ENCODE data around the gene PLA2G4A. TPM values are rescaled to one million over a fixed set of nuclear protein-coding genes. Genes with fewer than 3 reads are reported as not detected.

The PLA2G4A gene
- total and polyA plus RNA-seq, 2 experiments from 2014 or later: 1.1 to 3.8 TPM

DNA sequence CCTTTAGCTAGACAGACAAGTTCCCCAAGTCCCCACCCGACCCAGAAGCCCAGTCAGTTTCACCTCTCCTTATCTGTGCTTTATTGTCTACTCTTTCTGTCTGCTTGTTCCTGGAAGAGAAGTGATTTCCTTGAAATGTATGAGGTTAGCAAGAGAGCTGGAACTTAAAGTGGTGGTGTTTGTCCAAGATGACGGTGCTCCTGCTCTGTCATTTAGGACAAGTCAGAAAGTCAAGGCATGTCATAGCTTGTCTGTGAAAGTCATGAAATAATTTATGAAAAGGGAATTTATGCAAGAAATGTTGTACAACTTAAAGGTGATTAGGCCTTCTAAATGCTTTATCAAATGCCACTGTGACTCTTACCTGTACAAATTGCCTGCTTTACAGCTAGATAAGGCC is 178.1 kb downstream of the PLA2G4A start:
- Histone ChIP-seq H3K4me3 (no peak overlapping the region), H3K36me3 (ENCODE audit: insufficient read depth) (peaks cover 7% of the 10 kb centered on the region)
- no peak overlapping the region for H3K27ac Mint-ChIP-seq

More for the DNA sequence above, 178.1 kb downstream of the PLA2G4A start:
- Histone ChIP-seq H4K20me1 (replicated peaks; ENCODE audit: insufficient read depth) (no peaks in the 10 kb centered on the region), H3K79me2 (replicated peaks; ENCODE audit: insufficient read depth) (no peaks in the 10 kb centered on the region), H3K9me2 (ENCODE audit: insufficient read depth) (no peaks in the 10 kb centered on the region), H3K4me2 (no peak overlapping the region), H3K4me1 (ENCODE audit: insufficient read depth) (peaks cover 31% of the 10 kb centered on the region), H2AFZ (no peak overlapping the region), H3K27me3 (ENCODE audit: insufficient read depth) (no peaks in the 10 kb centered on the region), H3K27ac (ENCODE audit: low read depth) (no peak overlapping the region), H3F3A (replicated peaks; ENCODE audit: low read depth) (no peaks in the 10 kb centered on the region; the same call in 1 of the 2 replicates)
- no peak overlapping the region for H3K4me3 Mint-ChIP-seq
- peaks cover 37% of the 10 kb centered on the region for H3K9me3 Mint-ChIP-seq
- peaks cover 3% of the 10 kb centered on the region for H3K27me3 Mint-ChIP-seq (ENCODE audit: insufficient read depth, low read depth, poor library complexity)
- H3K36me3 Mint-ChIP-seq (ENCODE audit: low read depth): peaks cover 40% of the 10 kb centered on the region
- ATAC-seq (no peak), DNase-seq (ENCODE audit: low spot score) (no peak)
- no peak for TF ChIP-seq CTCF (conservative IDR thresholded peaks at IDR 0.05; ENCODE audit: low read depth in 2 of 2)
- no peak for TF ChIP-seq JUNB (IDR thresholded peaks at IDR 0.05; ENCODE audit: unreplicated experiment)
- no peak for TF ChIP-seq NANOG (IDR thresholded peaks at IDR 0.05; ENCODE audit: borderline replicate concordance)
- no peak for TF ChIP-seq EZH2phosphoT487 (IDR thresholded peaks at IDR 0.05; ENCODE audit: unreplicated experiment)
- TF ChIP-seq ZNF331 (CRISPR knock-in tag; IDR thresholded peaks at IDR 0.05; ENCODE audit: low read depth): no peak
- TF ChIP-seq EZH2 (IDR thresholded peaks at IDR 0.05; ENCODE audit: low read depth, unreplicated experiment): no peak
- no peak for TF ChIP-seq ZNF114 (CRISPR knock-in tag; IDR thresholded peaks at IDR 0.05)
- TF ChIP-seq ZNF462 (CRISPR knock-in tag; IDR thresholded peaks at IDR 0.05): no peak
- TF ChIP-seq, protein P1, sequence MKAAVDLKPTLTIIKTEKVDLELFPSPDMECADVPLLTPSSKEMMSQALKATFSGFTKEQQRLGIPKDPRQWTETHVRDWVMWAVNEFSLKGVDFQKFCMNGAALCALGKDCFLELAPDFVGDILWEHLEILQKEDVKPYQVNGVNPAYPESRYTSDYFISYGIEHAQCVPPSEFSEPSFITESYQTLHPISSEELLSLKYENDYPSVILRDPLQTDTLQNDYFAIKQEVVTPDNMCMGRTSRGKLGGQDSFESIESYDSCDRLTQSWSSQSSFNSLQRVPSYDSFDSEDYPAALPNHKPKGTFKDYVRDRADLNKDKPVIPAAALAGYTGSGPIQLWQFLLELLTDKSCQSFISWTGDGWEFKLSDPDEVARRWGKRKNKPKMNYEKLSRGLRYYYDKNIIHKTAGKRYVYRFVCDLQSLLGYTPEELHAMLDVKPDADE (IDR thresholded peaks at IDR 0.05): no peak
- TF ChIP-seq POLR2AphosphoS5 (IDR thresholded peaks at IDR 0.05; ENCODE audit: low read depth): no peak
- peaks cover 20% of the 10 kb centered on the region for H3K4me1 Mint-ChIP-seq
